ENCODE results near the gene PDCD5.

- no peak for TF ChIP-seq POLR2AphosphoS5 (IDR thresholded peaks at IDR 0.05; ENCODE audit: low read depth)
- TF ChIP-seq, protein P1, sequence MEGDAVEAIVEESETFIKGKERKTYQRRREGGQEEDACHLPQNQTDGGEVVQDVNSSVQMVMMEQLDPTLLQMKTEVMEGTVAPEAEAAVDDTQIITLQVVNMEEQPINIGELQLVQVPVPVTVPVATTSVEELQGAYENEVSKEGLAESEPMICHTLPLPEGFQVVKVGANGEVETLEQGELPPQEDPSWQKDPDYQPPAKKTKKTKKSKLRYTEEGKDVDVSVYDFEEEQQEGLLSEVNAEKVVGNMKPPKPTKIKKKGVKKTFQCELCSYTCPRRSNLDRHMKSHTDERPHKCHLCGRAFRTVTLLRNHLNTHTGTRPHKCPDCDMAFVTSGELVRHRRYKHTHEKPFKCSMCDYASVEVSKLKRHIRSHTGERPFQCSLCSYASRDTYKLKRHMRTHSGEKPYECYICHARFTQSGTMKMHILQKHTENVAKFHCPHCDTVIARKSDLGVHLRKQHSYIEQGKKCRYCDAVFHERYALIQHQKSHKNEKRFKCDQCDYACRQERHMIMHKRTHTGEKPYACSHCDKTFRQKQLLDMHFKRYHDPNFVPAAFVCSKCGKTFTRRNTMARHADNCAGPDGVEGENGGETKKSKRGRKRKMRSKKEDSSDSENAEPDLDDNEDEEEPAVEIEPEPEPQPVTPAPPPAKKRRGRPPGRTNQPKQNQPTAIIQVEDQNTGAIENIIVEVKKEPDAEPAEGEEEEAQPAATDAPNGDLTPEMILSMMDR (IDR thresholded peaks at IDR 0.05; ENCODE audit: insufficient read depth, low read length), result no peak
Observed at GRCh38 chr19:32550666-32551065, 30.3 kb upstream of the PDCD5 start.

Data from HL-60 (cell line).